Neuronal stem cell (in vitro differentiated cells): ENCODE measurements around the gene OR52B6.

Source experiments
- DNase-seq: peaks from one replicate; pipeline ENCODE4 v3.0.0-alpha.2; 2013; ENCODE audit warnings: low spot score
- H2AFZ ChIP-seq: one replicate; pipeline ENCODE4 v1.6.1; 2013; ENCODE audit warnings: mild to moderate bottlenecking, low read length, inconsistent platforms
- H2AK5ac ChIP-seq: 2 replicates; pipeline ENCODE4 v1.6.1; 2013; ENCODE audit warnings: low read depth, mild to moderate bottlenecking, inconsistent platforms, low read length, moderate library complexity, mixed read lengths
- H2BK120ac ChIP-seq: 2 replicates; pipeline ENCODE4 v1.6.1; 2013; ENCODE audit warnings: low read depth, mild to moderate bottlenecking, inconsistent platforms, low read length, moderate library complexity, mixed read lengths
- H2BK12ac ChIP-seq: one replicate; pipeline ENCODE4 v1.6.1; 2013; ENCODE audit warnings: low read length, inconsistent platforms
- H2BK15ac ChIP-seq: 2 replicates; pipeline ENCODE4 v1.6.1; 2013; ENCODE audit warnings: mild to moderate bottlenecking, low read length, inconsistent platforms, mixed read lengths
- H2BK5ac ChIP-seq: one replicate; pipeline ENCODE4 v1.6.1; 2013; ENCODE audit warnings: inconsistent platforms, mild to moderate bottlenecking, low read length, moderate library complexity
- H3K14ac ChIP-seq: one replicate; pipeline ENCODE4 v1.6.1; 2013; ENCODE audit warnings: low read length, inconsistent platforms
- H3K18ac ChIP-seq: 2 replicates; pipeline ENCODE4 v1.6.1; 2013; ENCODE audit warnings: low read length, inconsistent platforms
- H3K23ac ChIP-seq: 2 replicates; pipeline ENCODE4 v1.6.1; 2013; ENCODE audit warnings: low read depth, mild to moderate bottlenecking, mixed read lengths, low read length, inconsistent platforms; ENCODE audit not compliant: poor library complexity
- H3K27ac ChIP-seq: replicated peaks from 3 replicates; pipeline ENCODE4 v1.5.1; 2013; ENCODE audit warnings: low read length, inconsistent platforms
- H3K27me3 ChIP-seq, 3 experiments: 2 replicates each; pipeline ENCODE4 v1.6.1; 2013; ENCODE audit warnings: low read length in 3 of 3, mild to moderate bottlenecking in 2 of 3, inconsistent platforms in 1 of 3, low read depth in 1 of 3, mixed read lengths in 1 of 3, moderate library complexity in 1 of 3; ENCODE audit not compliant: control insufficient read depth in 3 of 3, insufficient read depth in 3 of 3
- H3K36me3 ChIP-seq, 2 donors: replicated peaks in 1 of 2; 2 replicates each; pipeline ENCODE4 v1.6.1; 2013; ENCODE audit warnings: low read length in 2 of 2; ENCODE audit not compliant: control insufficient read depth in 2 of 2, insufficient read depth in 2 of 2
- H3K4ac ChIP-seq: 2 replicates; pipeline ENCODE4 v1.6.1; 2013; ENCODE audit warnings: inconsistent platforms, mild to moderate bottlenecking, low read length, moderate library complexity
- H3K4me1 ChIP-seq, 2 donors: 1 replicate in 1 of 2; 2 replicates in 1 of 2; pipeline ENCODE4 v1.6.1; 2013; ENCODE audit warnings: low read length in 2 of 2, low read depth in 1 of 2; ENCODE audit not compliant: control insufficient read depth in 2 of 2, insufficient read depth in 1 of 2
- H3K4me2 ChIP-seq: one replicate; pipeline ENCODE4 v1.6.1; 2013; ENCODE audit warnings: mild to moderate bottlenecking, low read length, inconsistent platforms; ENCODE audit not compliant: insufficient read depth, poor library complexity, severe bottlenecking
- H3K4me3 ChIP-seq, 2 donors: 2 replicates each; pipeline ENCODE4 v1.5.1; 2013; ENCODE audit warnings: low read length in 2 of 2, mild to moderate bottlenecking in 2 of 2, inconsistent platforms in 1 of 2, moderate library complexity in 1 of 2
- H3K79me1 ChIP-seq: one replicate; pipeline ENCODE4 v1.6.1; 2013; ENCODE audit warnings: low read depth, mild to moderate bottlenecking, inconsistent platforms, low read length, moderate library complexity
- H3K9ac ChIP-seq: one replicate; pipeline ENCODE4 v1.6.1; 2013; ENCODE audit warnings: mild to moderate bottlenecking, low read depth, low read length, inconsistent platforms; ENCODE audit not compliant: poor library complexity
- H3K9me3 ChIP-seq, 2 donors: replicated peaks in 1 of 2; 2 replicates each; pipeline versions ENCODE3 to v1.6.1; 2013; ENCODE audit warnings: low read length in 2 of 2, mild to moderate bottlenecking in 2 of 2, inconsistent platforms in 1 of 2, low read depth in 1 of 2, mixed read lengths in 1 of 2, moderate library complexity in 1 of 2; ENCODE audit not compliant: control insufficient read depth in 2 of 2, insufficient read depth in 1 of 2
- H4K8ac ChIP-seq: one replicate; pipeline ENCODE4 v1.6.1; 2013; ENCODE audit warnings: low read depth, mild to moderate bottlenecking, inconsistent platforms, low read length, moderate library complexity
- H4K91ac ChIP-seq: one replicate; pipeline ENCODE4 v1.6.1; 2013; ENCODE audit warnings: low read length, low read depth, mild to moderate bottlenecking, inconsistent platforms; ENCODE audit not compliant: poor library complexity
- WGBS, 2 donors: extraction: QIAGEN DNeasy Blood & Tissue Kit; methylation state at CpG; one replicate each; pipeline ENCODE4 v1.1.7; 2013; ENCODE audit warnings: missing lambda C conversion rate in 2 of 2, mixed read lengths in 1 of 2; ENCODE audit not compliant: insufficient read length in 2 of 2, insufficient replicate concordance in 1 of 2; ENCODE audit errors: extremely low coverage in 2 of 2; 5-methylcytosine and 5-hydroxymethylcytosine counted together

Gene OR52B6

DNA sequence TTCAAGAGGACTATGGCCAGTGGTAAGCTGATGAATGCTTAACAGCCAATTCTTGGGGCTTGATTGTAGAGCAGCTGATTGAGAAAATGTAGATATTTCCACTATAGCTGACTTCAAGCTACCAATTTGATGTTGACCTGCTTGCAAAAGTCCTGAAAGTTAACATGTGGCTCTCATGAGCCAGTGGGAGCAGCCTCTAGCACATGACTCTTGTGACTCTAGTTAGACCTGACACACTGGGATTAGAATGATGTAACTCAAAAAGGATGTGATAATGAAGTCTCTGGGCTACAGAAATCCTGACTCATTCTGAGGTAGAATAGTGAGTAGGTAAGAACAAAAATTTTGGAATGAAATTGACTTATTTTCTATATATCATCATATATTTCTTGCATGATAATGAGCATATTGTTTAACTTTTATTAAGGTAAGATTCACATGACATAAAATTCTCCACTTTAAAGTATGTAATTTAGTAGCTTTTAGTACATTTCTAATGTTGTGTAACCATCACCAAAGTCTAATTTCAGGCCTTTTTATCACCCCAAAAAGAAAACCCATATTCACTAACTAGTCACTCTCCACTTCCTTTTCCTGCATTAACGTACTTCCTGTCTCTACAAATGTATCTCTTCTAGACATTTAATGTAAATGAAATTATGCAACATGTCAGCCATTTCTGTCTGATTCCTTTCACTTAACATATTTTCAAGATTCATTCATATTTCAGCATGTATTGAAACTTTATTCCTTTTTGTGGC is 16.2 kb upstream of the OR52B6 start:
- Histone ChIP-seq H4K91ac (no peak overlapping the region), H3K4me3 (no peak overlapping the region), H3K9ac (no peak overlapping the region), H3K4me2 (no peak overlapping the region), H4K8ac (no peak overlapping the region), H3K14ac (no peak overlapping the region), H3K4ac (no peak overlapping the region), H3K79me1 (no peaks in the 10 kb centered on the region), H3K4me1 (no peaks in the 10 kb centered on the region), H3K9me3 (no peaks in the 10 kb centered on the region), H2AK5ac (no peak overlapping the region), H2BK15ac (no peak overlapping the region), H2AFZ (no peak overlapping the region), H3K36me3 (no peaks in the 10 kb centered on the region), H3K18ac (no peak overlapping the region), H3K27ac (no peak overlapping the region), H3K23ac (no peak overlapping the region), H3K27me3 (no peaks in the 10 kb centered on the region), H2BK5ac (no peak overlapping the region), H2BK120ac (no peak overlapping the region), H2BK12ac (no peak overlapping the region)
- no peak for DNase-seq
- no CpG with 5 or more reads among the region's 1 CpG for WGBS, 2 donors

GRCh38 chr11:5574654-5575053 is 6.0 kb upstream of the OR52B6 start:
- Histone ChIP-seq H4K91ac (no peak overlapping the region), H3K14ac (no peak overlapping the region), H3K4me1 (no peaks in the 10 kb centered on the region), H4K8ac (no peak overlapping the region), H3K4ac (no peak overlapping the region), H2BK15ac (no peak overlapping the region), H2AFZ (no peak overlapping the region), H3K18ac (no peak overlapping the region), H2BK120ac (no peak overlapping the region), H2BK12ac (no peak overlapping the region), H3K79me1 (no peaks in the 10 kb centered on the region), H3K9ac (no peak overlapping the region), H3K23ac (no peak overlapping the region), H3K9me3 (no peaks in the 10 kb centered on the region), H3K4me3 (no peak overlapping the region), H2AK5ac (no peak overlapping the region), H2BK5ac (no peak overlapping the region), H3K27ac (no peak overlapping the region), H3K27me3 (peaks cover 0 to 7% (median 0%) of the 10 kb centered on the region in 3 experiments), H3K4me2 (no peak overlapping the region), H3K36me3 (no peaks in the 10 kb centered on the region)
- DNase-seq, result no peak
- WGBS, 2 donors, result 100% methylated on average over 1 to 2 of the region's 2 CpGs

GRCh38 chr11:5575152-5575551 is 5.5 kb upstream of the OR52B6 start:
- H2BK12ac ChIP-seq, result no peak overlapping the region
- no peaks in the 10 kb centered on the region for H3K9me3 ChIP-seq
- WGBS, 2 donors, result no CpG with 5 or more reads among the region's 4 CpGs
- no peak overlapping the region for H2BK5ac ChIP-seq
- no peak overlapping the region for H3K18ac ChIP-seq
- no peak overlapping the region for H3K4ac ChIP-seq
- no peak overlapping the region for H2AK5ac ChIP-seq
- no peak overlapping the region for H2BK120ac ChIP-seq
- no peak overlapping the region for H2AFZ ChIP-seq
- no peak for DNase-seq
- no peaks in the 10 kb centered on the region for H3K4me1 ChIP-seq
- H3K4me2 ChIP-seq, result no peak overlapping the region
- no peaks in the 10 kb centered on the region for H3K79me1 ChIP-seq
- H2BK15ac ChIP-seq, result no peak overlapping the region
- H3K27ac ChIP-seq, result no peak overlapping the region
- H3K27me3 ChIP-seq, result peaks cover 0 to 6% (median 0%) of the 10 kb centered on the region in 3 experiments
- no peak overlapping the region for H3K14ac ChIP-seq
- H3K4me3 ChIP-seq, result no peak overlapping the region
- H4K91ac ChIP-seq, result no peak overlapping the region
- H3K9ac ChIP-seq, result no peak overlapping the region
- no peaks in the 10 kb centered on the region for H3K36me3 ChIP-seq
- no peak overlapping the region for H3K23ac ChIP-seq
- no peak overlapping the region for H4K8ac ChIP-seq

DNA sequence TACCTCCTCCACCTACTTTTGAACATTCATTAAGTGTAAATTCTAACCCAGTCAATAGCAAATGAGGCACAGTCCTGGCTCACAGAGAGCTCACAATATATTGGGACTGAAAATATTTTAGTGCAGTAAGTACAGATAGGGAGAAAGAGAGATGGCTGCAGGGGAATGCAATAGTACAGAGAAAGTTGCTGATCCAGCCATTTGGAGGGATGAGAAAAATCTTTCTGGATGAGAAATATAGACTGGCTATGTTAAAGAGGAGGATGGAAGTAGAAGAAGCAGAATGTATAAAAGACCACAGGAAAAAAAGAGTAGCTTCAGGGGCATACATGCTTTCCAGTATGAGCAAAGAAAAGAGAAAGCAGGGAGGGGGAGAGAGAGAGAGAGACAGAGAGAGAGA is 3.6 kb upstream of the OR52B6 start:
- Histone ChIP-seq H2BK5ac (no peak overlapping the region), H3K27me3 (peaks cover 0 to 5% (median 0%) of the 10 kb centered on the region in 3 experiments), H3K18ac (no peak overlapping the region), H3K4me3 (no peak overlapping the region), H4K8ac (no peak overlapping the region), H3K14ac (no peak overlapping the region), H4K91ac (no peak overlapping the region), H3K79me1 (no peaks in the 10 kb centered on the region), H2AK5ac (no peak overlapping the region), H3K4ac (no peak overlapping the region), H3K4me1 (no peaks in the 10 kb centered on the region), H3K9me3 (no peaks in the 10 kb centered on the region), H3K23ac (no peak overlapping the region), H2BK15ac (no peak overlapping the region), H3K27ac (no peak overlapping the region), H2BK120ac (no peak overlapping the region), H2BK12ac (no peak overlapping the region), H3K9ac (no peak overlapping the region), H2AFZ (no peak overlapping the region), H3K36me3 (no peaks in the 10 kb centered on the region), H3K4me2 (no peak overlapping the region)
- no peak for DNase-seq
